ENCODE results near the gene COLEC12.
A peak's percentile ranks its signal among the peaks of the same experiment; 100 is the strongest.

COLEC12 gene

GRCh38 chr18:505483-506122 lies 5.1 kb upstream of the COLEC12 start:
- DNase-seq = no peak

- no peak for DNase-seq
Measured at GRCh38 chr18:501406-501714, 859 bp upstream of the COLEC12 start.

- DNase-seq = no peak
Measured at GRCh38 chr18:499776-500631, 497 bp downstream of the COLEC12 start.

GRCh38 chr18:498931-499775 lies 1.3 kb downstream of the COLEC12 start:
- DNase-seq = no peak

- DNase-seq = no peak
Measured at GRCh38 chr18:497688-498087, 2.8 kb downstream of the COLEC12 start.

GRCh38 chr18:495452-495851 lies 5.0 kb downstream of the COLEC12 start:
- no peak for DNase-seq

- no peak for DNase-seq
Measured at GRCh38 chr18:495017-495416, 5.5 kb downstream of the COLEC12 start.

- no peak for DNase-seq
Measured at GRCh38 chr18:493986-494983, 6.2 kb downstream of the COLEC12 start.

- no peak for DNase-seq
Measured at GRCh38 chr18:492451-492850, 8.1 kb downstream of the COLEC12 start.

GRCh38 chr18:490624-491023 lies 9.9 kb downstream of the COLEC12 start:
- no peak for DNase-seq

GRCh38 chr18:490024-490366 lies 10.5 kb downstream of the COLEC12 start:
- DNase-seq = no peak

- no peak for DNase-seq
Measured at GRCh38 chr18:489244-490023, 11.1 kb downstream of the COLEC12 start.

- DNase-seq = no peak
Measured at GRCh38 chr18:486929-487740, 13.4 kb downstream of the COLEC12 start.

- peak; percentile 50 for DNase-seq
Measured at GRCh38 chr18:484749-485464, 15.6 kb downstream of the COLEC12 start.

GRCh38 chr18:478681-479080 lies 21.8 kb downstream of the COLEC12 start:
- no peak for DNase-seq

- DNase-seq = no peak
Measured at GRCh38 chr18:477565-477964, 22.9 kb downstream of the COLEC12 start.

- DNase-seq = no peak
Measured at GRCh38 chr18:476251-476664, 24.2 kb downstream of the COLEC12 start.

- DNase-seq = no peak
Measured at GRCh38 chr18:475202-476031, 25.1 kb downstream of the COLEC12 start.

GRCh38 chr18:474416-474815 lies 26.1 kb downstream of the COLEC12 start:
- no peak for DNase-seq

Data from GDM1 (cell line).